DND-41 (cell line): ENCODE measurements around the gene AKAP13.

Experiments
- ATAC-seq: fragments of 200-7000 bp; cut with Tn5 transposase; 3 replicates; pipeline ENCODE4 v1.9.1; 2021; ENCODE audit warnings: low read depth; ENCODE audit not compliant: insufficient read depth
- DNase-seq: peaks from one replicate; pipeline ENCODE4 v3.0.0-alpha.2; 2020
- H2AFZ ChIP-seq: 2 replicates; pipeline ENCODE4 v1.6.0; 2012; ENCODE audit warnings: low read depth, low read length
- H3K27ac ChIP-seq: 2 replicates; pipeline ENCODE4 v1.5.1; 2012; ENCODE audit warnings: low read length, inconsistent platforms
- H3K27me3 ChIP-seq: fragments of 200-600 bp; sonication (generic); 2 replicates; pipeline ENCODE4 v1.6.0; 2012; ENCODE audit warnings: low read length, mild to moderate bottlenecking, inconsistent platforms; ENCODE audit not compliant: insufficient read depth, poor library complexity
- H3K36me3 ChIP-seq: 2 replicates; pipeline ENCODE4 v1.5.1; 2012; ENCODE audit warnings: low read length, inconsistent platforms; ENCODE audit not compliant: insufficient read depth
- H3K4me1 ChIP-seq: 2 replicates; pipeline ENCODE4 v1.5.1; 2012; ENCODE audit warnings: mild to moderate bottlenecking, low read length; ENCODE audit not compliant: insufficient read depth
- H3K4me2 ChIP-seq: 2 replicates; pipeline ENCODE4 v1.6.0; 2012; ENCODE audit warnings: mild to moderate bottlenecking, moderate library complexity, low read length, inconsistent platforms; ENCODE audit not compliant: insufficient read depth
- H3K4me3 ChIP-seq, 2 experiments: fragments of 200-600 bp in 1 of 2; shearing (Covaris generic) in 1 of 2; 2 replicates each; pipeline ENCODE4 v1.5.1; 2012 to 2016; ENCODE audit warnings: inconsistent platforms in 2 of 2, low read length in 2 of 2, mild to moderate bottlenecking in 2 of 2, low read depth in 1 of 2, moderate library complexity in 1 of 2
- H3K79me2 ChIP-seq: 2 replicates; pipeline ENCODE4 v1.6.0; 2012; ENCODE audit warnings: low read length, inconsistent platforms; ENCODE audit not compliant: insufficient read depth
- H3K9ac ChIP-seq: 2 replicates; pipeline ENCODE4 v1.6.0; 2012; ENCODE audit warnings: low read depth, mild to moderate bottlenecking, inconsistent platforms, low read length, moderate library complexity
- H3K9me3 ChIP-seq: 2 replicates; pipeline ENCODE4 v1.5.1; 2012; ENCODE audit warnings: low read length, moderate library complexity, mild to moderate bottlenecking, inconsistent platforms; ENCODE audit not compliant: insufficient read depth, severe bottlenecking
- H4K20me1 ChIP-seq: 2 replicates; pipeline ENCODE4 v1.6.0; 2012; ENCODE audit warnings: low read length; ENCODE audit not compliant: insufficient read depth
- CTCF ChIP-seq: IDR thresholded peaks from 2 replicates; pipeline ENCODE4 v1.5.1; 2012; ENCODE audit warnings: borderline replicate concordance, low read length, moderate library complexity, mild to moderate bottlenecking; ENCODE audit not compliant: poor library complexity, severe bottlenecking; ENCODE audit errors: extremely low read depth
- EZH2 ChIP-seq: IDR thresholded peaks from 3 replicates; pipeline ENCODE4 v1.6.1; 2012; ENCODE audit warnings: borderline replicate concordance, low read depth, mild to moderate bottlenecking, moderate library complexity, low read length, inconsistent platforms; ENCODE audit not compliant: severe bottlenecking

AKAP13 gene

GRCh38 chr15:85406916-85407315 is 26.5 kb downstream of the AKAP13 start:
- ATAC-seq: no peak
- no peak overlapping the region for H2AFZ ChIP-seq
- TF ChIP-seq EZH2 (no peak), CTCF (no peak)
- peaks cover 19% of the 10 kb centered on the region; the same call in 1 of the 2 replicates for H3K79me2 ChIP-seq
- no peak overlapping the region for H3K9ac ChIP-seq
- DNase-seq: no peak
- no peaks in the 10 kb centered on the region for H3K9me3 ChIP-seq
- H3K4me1 ChIP-seq: no peaks in the 10 kb centered on the region
- no peaks in the 10 kb centered on the region for H3K27me3 ChIP-seq
- no peak overlapping the region for H3K27ac ChIP-seq
- H3K36me3 ChIP-seq: no peaks in the 10 kb centered on the region
- H3K4me2 ChIP-seq: no peak overlapping the region
- no peak overlapping the region for H3K4me3 ChIP-seq
- H4K20me1 ChIP-seq: peaks cover 15% of the 10 kb centered on the region

GRCh38 chr15:85407421-85408269 is 27.2 kb downstream of the AKAP13 start:
- Histone ChIP-seq H3K4me1 (no peaks in the 10 kb centered on the region), H3K79me2 (peaks cover 19% of the 10 kb centered on the region; the same call in 1 of the 2 replicates), H4K20me1 (peaks cover 11% of the 10 kb centered on the region), H3K4me2 (no peak overlapping the region), H3K9ac (no peak overlapping the region), H3K27me3 (no peaks in the 10 kb centered on the region), H2AFZ (no peak overlapping the region), H3K9me3 (no peaks in the 10 kb centered on the region), H3K27ac (no peak overlapping the region), H3K36me3 (no peaks in the 10 kb centered on the region), H3K4me3 (no peak overlapping the region)
- ATAC-seq (no peak), DNase-seq (no peak)
- no peak for TF ChIP-seq EZH2
- no peak for TF ChIP-seq CTCF

- Histone ChIP-seq H3K9me3 (no peaks in the 10 kb centered on the region), H3K4me3 (no peak overlapping the region), H3K4me1 (peaks cover 1% of the 10 kb centered on the region; the same call in 1 of the 2 replicates), H3K9ac (no peak overlapping the region), H4K20me1 (peaks cover 11% of the 10 kb centered on the region), H3K27me3 (no peaks in the 10 kb centered on the region), H3K79me2 (peaks cover 19% of the 10 kb centered on the region; the same call in 1 of the 2 replicates), H3K27ac (no peak overlapping the region), H3K36me3 (no peaks in the 10 kb centered on the region), H3K4me2 (no peak overlapping the region), H2AFZ (no peak overlapping the region)
- TF ChIP-seq EZH2 (no peak), CTCF (no peak)
- ATAC-seq (no peak), DNase-seq (no peak)
Measured at GRCh38 chr15:85408270-85408746, 27.9 kb downstream of the AKAP13 start.
